Fibroblast of skin of abdomen (primary cell): ENCODE results near the gene KRT3.
"Not testable (repeated sequence)": the region's sequence is repeated elsewhere in the genome, so short reads cannot be mapped to it uniquely, and the experiment has no call there.

Source experiments
- DNase-seq: peaks from one replicate; pipeline ENCODE4 v3.0.0-alpha.2; 2013

The KRT3 gene

GRCh38 chr12:52781399-52782082 is 14.4 kb downstream of the KRT3 start:
- DNase-seq: no peak

GRCh38 chr12:52779914-52780313 is 16.0 kb downstream of the KRT3 start:
- DNase-seq: no peak

- no peak for DNase-seq
These were observed 17.1 kb downstream of the KRT3 start for GRCh38 chr12:52778833-52779232.

GRCh38 chr12:52777566-52777965 is 18.4 kb downstream of the KRT3 start:
- no peak for DNase-seq

GRCh38 chr12:52776913-52777395 is 19.0 kb downstream of the KRT3 start, which contains the start of gene KRT76:
TSS of gene KRT76 (minus strand) at chr12:52777345. CDS start at chr12:52777291, 54 bp downstream.
- no peak for DNase-seq

- no peak for DNase-seq
These were observed 19.5 kb downstream of the KRT3 start for GRCh38 chr12:52776435-52776834.

GRCh38 chr12:52774629-52775250 is 21.2 kb downstream of the KRT3 start:
- DNase-seq: no peak

GRCh38 chr12:52772772-52773171 is 23.1 kb downstream of the KRT3 start:
- DNase-seq: no peak

- DNase-seq: no peak
These were observed 23.7 kb downstream of the KRT3 start for GRCh38 chr12:52772188-52772587.

- no peak for DNase-seq
These were observed 24.4 kb downstream of the KRT3 start for GRCh38 chr12:52771505-52771904.

GRCh38 chr12:52771088-52771487 is 24.8 kb downstream of the KRT3 start:
- DNase-seq: no peak

GRCh38 chr12:52769946-52770345 is 26.0 kb downstream of the KRT3 start:
- DNase-seq: no peak

- DNase-seq: no peak
These were observed 26.6 kb downstream of the KRT3 start for GRCh38 chr12:52769354-52769753.

GRCh38 chr12:52768479-52769200 is 27.3 kb downstream of the KRT3 start:
- no peak for DNase-seq

- no peak for DNase-seq
These were observed 28.5 kb downstream of the KRT3 start for GRCh38 chr12:52767427-52767826.

- DNase-seq: no peak
These were observed 28.9 kb downstream of the KRT3 start for GRCh38 chr12:52767020-52767379.

- DNase-seq: no peak
These were observed 29.4 kb downstream of the KRT3 start for GRCh38 chr12:52766351-52767019.

GRCh38 chr12:52765702-52766101 is 30.2 kb downstream of the KRT3 start:
- DNase-seq: no peak

GRCh38 chr12:52763991-52764390 is 31.9 kb downstream of the KRT3 start:
- DNase-seq: no peak

GRCh38 chr12:52763036-52763659 is 32.8 kb downstream of the KRT3 start:
- DNase-seq: no peak

- no peak for DNase-seq
These were observed 34.1 kb downstream of the KRT3 start for GRCh38 chr12:52761802-52762201.

GRCh38 chr12:52761218-52761617 is 34.7 kb downstream of the KRT3 start:
- DNase-seq: not testable (repeated sequence)

- no peak for DNase-seq
These were observed 35.3 kb downstream of the KRT3 start for GRCh38 chr12:52760623-52761022.
